Hypothalamus (tissue), 51 donors: Measurements from ENCODE around the gene SLC16A2.

ENCODE experiments used
- DNase-seq, 51 donors: peaks; one replicate each; lab custom pipeline; 2025; lab: John Stamatoyannopoulos, UW

Gene SLC16A2

DNA sequence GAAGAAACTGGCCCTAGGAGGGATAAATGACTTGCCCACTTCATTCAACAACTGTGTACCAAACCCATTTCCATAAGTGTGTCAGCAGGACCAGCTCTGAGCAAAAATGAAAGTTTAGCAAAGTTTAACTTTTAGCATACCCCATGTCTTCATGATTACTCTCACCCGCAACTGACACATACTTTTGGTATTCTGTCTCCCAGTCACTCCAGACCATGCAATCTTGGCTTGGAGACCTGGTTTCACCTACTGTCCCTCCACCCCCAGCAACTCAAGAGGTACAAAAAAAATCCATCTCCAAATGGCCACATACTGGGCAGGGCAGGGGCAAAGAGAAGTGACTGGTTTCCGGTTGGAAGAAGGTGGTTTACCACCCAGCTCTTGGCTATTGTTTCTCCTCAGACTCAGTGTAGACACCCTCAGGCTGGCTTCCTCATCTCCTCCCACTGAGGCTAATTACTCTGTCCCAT, 113.3 kb downstream of the SLC16A2 start:
- DNase-seq = no peak

DNA sequence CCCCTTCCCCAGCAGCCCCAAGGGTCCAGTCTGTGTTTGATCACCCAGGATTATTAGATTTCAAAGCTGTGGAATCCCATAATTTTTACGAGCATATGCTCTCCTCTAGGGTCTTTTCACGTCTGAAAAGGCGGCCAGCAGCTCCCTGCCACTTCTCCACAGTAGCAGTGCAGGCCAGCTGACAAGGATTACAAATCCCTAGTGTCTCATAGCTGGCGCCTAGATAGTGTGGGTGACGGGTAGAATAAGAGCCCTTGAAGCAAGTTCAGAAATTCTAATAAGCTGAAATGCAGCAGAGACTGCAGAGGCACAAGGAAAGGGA, 113.8 kb downstream of the SLC16A2 start:
- DNase-seq = peak in 4 of 51 donors; percentile 0 to 43 (median 28)

DNA sequence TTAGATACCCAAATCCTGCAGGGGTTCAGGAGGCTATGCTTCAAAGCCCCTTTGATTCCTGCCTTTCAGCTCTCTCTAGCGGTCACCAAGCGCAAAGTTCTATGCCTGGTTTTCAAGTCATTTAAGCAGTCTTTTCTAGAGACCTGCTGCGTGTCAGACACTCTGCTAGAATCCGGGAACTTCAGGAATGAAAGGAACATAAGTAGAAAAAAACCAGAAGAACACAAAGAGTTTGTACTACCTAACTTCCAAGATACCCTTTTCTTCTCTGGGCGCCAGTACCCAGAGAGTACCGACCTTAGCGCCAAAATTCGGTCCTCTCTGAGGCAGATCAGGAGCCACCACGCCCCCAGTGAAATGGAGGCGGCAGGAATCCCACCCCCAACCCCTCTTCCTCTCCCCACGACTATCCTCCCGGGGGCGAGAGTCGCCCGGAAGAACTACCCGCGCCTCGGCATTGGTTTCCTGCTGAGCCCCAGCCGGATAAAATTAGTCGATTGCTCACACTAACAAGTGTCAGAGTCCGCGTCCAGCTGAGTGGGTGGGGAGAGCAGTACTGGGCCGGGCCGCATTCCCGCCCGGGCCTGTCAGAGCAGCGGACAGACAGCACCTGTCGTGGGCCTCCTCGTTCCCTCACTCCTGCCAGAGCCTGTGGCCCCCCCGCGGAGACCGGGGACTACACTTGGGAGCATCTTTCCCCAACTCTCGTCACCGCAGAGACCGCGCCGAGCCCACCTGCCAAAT, 114.3 kb downstream of the SLC16A2 start:
- peak in 45 of 51 donors; percentile 0 to 68 (median 20) for DNase-seq

DNA sequence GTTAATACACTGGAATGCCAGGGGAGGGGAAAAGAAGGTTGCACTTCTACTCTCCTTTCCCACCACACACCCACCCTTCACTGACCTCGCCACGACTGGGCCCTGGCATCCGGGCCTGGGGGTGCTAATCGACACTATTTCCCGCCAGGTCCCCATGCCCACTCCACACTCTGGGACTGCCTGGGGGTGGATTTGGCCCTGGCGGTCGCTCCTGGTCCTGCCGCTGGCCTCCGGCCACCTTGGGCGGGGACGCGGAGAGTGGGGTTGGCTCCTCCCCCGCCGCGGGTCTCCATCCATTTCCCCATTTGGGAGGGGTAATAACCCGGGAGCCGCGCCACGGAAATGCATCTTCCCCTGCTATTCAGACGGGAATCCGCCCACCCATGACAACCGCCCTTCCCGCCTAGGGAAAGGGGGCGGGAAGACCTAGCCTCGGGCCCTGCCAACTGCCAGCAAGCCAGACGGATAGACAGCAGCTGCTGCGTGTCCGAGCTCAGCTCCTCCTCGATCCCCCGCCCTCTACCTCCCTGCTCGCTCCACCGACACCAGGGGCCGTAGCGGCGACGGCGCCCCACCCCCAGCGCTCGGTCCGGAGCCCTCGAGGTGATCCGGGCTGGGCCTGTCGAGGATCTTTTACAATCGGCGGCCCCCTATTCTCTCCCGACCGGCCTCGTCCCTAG, 115.0 kb downstream of the SLC16A2 start:
- DNase-seq = peak; percentile 0 to 68 (median 40)

DNA sequence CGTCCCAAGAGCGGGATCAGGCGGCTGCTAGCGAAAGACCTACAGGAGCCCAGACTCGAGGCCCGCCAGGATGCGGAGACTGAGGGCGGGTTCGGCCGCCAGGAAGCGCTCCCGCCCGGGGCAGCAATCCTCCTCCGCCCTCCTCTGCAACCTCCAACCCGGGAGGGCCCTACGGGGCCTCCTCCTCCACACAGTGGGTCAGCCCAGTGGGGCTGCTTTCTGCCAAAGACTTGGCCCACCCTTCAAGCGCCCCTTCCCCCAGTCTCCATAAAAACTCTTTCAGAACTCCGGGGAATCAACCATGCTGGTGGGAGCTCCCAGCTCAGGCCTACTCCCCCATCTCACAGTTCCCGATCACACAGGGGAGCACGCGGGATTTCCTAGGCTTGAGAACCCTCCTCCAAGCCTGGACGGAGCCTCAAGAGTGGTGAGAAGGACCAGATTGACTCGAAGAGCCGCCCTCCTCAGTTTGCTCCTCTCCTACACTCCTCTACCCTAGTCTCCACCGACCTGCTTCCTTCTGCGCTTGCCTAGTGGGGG, 115.6 kb downstream of the SLC16A2 start:
- DNase-seq = peak in 7 of 51 donors; percentile 0 to 55 (median 13)

DNA sequence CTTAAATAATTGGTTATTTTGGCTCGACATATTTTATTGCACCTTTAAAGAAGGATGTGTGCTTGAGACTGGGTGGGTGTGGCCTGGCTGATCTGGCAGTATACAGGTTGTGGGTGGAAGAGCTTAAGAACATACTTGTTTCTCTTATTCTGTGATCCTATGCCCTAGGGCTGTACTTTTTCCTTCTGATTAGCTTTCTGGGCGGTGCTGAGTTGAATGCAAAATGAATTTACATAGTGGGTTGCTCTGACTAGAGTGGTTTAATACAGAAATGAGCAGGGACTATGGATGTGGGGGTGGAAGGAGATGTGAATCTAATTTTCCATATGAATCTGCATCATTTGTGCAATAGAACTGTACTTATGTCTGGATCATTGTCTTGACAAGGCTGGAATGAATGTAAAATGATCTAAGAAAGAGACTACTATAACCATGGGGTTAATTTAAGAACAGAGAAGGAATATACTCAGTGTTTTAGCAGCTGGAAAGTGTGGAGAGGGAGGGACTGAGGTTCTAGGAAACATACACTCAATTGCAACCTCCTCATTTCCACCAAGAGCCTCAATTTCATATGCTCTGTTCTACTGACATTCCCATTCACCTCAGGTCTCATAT, 119.4 kb downstream of the SLC16A2 start:
- DNase-seq = no peak

DNA sequence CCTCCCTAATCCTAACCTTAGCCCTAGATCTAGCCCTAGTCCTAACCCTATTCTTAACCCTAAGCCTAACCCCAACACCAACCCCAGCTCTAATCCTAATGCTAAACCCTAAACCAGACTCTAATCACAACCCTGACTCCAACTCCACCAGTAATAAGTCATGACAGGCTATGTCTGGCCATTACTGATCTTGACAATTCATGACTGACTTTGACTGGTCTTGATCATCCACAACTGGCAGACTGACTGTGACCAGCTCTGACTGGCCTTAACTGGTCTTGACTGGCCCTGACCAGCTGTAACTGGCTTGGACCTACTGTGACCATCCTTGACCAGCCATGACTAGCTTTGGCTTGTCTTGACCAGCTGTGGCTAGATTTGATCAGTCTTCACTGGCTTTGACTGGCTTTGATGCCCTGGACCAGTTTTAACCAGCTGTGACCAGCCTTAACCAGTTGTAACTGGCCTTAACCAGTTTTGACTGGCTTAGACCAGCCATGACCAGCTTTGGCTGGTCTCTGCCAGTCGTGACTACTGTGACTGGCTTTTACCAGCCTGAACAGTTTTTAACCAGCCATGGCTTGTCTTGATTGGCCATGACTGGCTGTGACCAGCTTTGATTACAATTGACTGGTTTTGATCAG, 124.7 kb downstream of the SLC16A2 start:
- no peak for DNase-seq

DNA sequence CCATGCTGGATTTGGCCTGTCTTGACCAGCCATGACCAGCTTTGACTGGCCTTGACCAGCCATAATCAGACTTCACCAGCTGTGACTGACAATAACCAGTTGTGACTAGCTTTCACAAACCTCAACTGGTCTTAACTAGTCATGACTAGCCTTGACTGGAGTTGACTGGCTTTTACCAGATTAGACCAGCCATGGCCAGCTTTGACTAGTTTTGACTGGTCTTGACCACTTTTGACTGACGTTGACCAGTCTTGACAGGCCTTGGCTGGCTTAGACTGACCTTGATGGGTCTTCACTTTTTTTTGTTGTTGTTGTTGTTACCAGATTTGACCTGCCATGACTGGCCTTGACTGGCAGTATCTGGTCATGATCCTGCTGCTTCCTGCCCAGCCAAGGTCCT, 125.7 kb downstream of the SLC16A2 start:
- no peak for DNase-seq

DNA sequence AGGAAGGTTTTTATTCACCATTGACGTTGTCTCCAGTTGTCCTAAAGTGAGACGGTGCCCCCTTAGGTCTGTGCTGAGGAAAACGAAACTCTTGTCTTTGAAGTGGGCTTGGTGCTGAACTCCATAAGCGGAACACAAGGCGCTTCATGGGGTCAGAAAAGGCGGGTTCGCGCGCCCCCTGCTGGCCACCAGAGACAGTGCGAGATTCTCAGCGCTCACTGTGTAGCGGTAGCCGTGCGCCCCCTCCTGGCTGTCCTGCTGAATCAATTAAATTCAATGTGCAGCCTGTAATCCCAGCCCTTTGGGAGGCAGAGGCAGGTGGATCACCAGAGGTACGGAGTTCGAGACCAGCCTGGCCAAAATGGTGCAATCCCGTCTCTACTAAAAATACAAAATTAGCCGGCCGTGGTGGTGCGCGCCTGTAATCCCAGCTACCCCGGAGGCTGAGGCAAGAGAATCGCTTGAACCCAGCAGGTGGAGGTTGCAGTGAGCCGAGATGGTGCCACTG, 129.1 kb downstream of the SLC16A2 start:
- DNase-seq = peak in 50 of 51 donors; percentile 1 to 81 (median 48)

DNA sequence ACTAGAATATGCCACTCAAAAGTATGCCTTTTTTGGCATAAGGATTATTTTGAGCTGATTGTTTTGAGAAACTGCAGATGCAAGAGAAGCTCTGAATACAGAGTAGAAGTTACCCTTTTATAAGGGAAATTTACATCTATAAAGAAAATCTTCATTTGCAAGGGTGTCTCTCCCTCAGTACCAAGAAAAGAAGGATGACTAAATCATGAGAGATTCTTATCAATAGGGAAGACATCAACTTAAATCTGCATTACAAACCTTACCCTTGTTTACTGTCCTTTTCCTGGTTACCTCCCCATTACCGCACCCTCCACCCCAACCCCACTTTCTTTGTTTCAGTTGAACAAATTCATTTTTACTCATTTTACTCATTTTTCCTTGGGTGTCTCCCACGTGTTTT, 130.6 kb downstream of the SLC16A2 start:
- no peak for DNase-seq

DNA sequence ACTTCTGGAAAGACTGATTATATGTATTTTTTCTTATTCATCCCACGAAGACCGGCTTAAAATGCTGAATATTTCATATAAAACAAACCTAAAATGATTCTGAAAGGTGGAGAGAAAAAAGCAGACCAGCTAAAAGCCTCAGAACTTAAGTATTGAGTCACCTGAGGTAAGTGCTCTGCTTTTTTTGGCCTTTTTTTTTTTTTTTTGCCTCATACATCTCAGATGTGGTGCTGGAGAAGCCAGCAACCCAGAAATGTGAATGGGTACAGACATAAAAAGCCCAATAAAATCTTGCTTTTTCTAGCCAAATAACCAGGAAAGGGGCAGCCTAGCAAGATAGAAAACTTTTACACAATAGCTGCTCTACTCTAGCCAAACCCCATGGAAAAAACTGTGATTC, 136.1 kb downstream of the SLC16A2 start:
- DNase-seq = no peak

DNA sequence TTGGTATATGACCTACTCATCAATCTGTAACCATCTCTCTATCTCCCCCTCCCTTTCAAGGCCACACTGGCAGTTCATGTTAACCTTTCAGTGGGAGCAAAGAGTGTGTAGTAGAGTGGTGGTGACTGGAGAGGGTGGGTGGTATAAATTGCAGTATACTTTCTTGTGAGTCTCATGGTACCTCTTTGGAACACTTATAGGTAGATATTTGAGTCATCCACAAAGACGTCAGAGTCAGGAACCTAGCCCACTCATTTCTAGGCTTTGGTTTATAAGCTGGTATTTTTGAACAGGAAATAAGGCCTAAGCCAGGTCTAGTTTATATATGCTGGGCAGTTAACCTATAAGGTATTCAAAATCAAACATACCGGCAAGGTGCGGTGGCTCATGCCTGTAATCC, 156.8 kb downstream of the SLC16A2 start:
- DNase-seq = no peak

DNA sequence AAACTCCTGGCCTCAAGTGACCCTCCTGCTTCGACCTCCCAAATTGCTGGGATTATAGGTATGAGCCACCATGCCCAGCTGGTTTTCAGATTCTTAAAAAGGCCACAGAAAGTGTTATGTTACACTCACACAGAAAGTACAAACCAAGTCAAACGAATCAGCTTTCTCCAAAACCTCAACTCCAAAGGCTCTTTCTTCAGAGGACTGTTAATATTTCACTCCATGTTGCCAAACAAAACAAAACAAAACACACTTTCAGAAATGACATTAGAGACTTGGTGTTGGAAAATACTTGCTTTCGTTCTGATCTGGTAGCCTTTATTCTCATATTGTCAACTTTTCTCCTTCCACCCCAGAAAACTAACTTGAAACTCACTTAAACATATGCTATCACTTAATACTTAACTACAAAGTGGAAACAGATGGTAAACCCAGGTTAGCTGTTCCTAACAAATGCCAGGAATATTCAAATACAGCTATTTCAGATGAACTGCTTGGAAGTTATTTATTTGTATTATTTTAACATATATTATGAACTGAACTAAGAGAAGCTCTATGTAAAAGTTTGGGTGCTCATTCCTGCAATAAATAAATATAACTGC, 158.4 kb downstream of the SLC16A2 start:
- no peak for DNase-seq
